ENCODE data around the gene ORMDL1. TPM values are rescaled to one million over a fixed set of nuclear protein-coding genes. Genes with fewer than 3 reads are reported as not detected.

Gene ORMDL1
- total and polyA plus RNA-seq, 3 donors from 2014 or later: 91.0 to 158 (median 122) TPM

GRCh38 chr2:189772212-189772611 is 11.9 kb downstream of the ORMDL1 start:
- intact Hi-C loops (cut with DNase I; ENCODE audit: low total_unique reads): no loop called here
- Histone ChIP-seq H3K36me3 (ENCODE audit: low read depth, missing control alignments) (no peaks in the 10 kb centered on the region), H3K4me1 (no peaks in the 10 kb centered on the region), H3K9me3 (no peaks in the 10 kb centered on the region), H3K27ac (no peak overlapping the region), H3K4me3 (no peak overlapping the region), H3K27me3 (no peaks in the 10 kb centered on the region)
- WGBS, 2 donors: 86 to 95% methylated on average over 1 of the region's 1 CpG
- DNase-seq: no peak
- TF ChIP-seq CTCF (IDR thresholded peaks at IDR 0.05): no peak
- TF ChIP-seq POLR2A (IDR thresholded peaks at IDR 0.05): no peak

- TF ChIP-seq CTCF (IDR thresholded peaks at IDR 0.05): no peak
- no peak for TF ChIP-seq POLR2A (IDR thresholded peaks at IDR 0.05)
- H3K4me1 ChIP-seq: no peaks in the 10 kb centered on the region
- no peaks in the 10 kb centered on the region for H3K27me3 ChIP-seq
- H3K36me3 ChIP-seq (ENCODE audit: low read depth, missing control alignments): no peaks in the 10 kb centered on the region
- H3K9me3 ChIP-seq: no peaks in the 10 kb centered on the region
- H3K4me3 ChIP-seq: no peak overlapping the region
- no peak overlapping the region for H3K27ac ChIP-seq
- 61 to 64% methylated on average over 6 of the region's 6 CpGs for WGBS, 2 donors
- intact Hi-C loops (cut with DNase I; ENCODE audit: low total_unique reads): no loop called here
- no peak for DNase-seq
These were observed 13.4 kb downstream of the ORMDL1 start for GRCh38 chr2:189770590-189771322.

GRCh38 chr2:189763908-189764661 is 20.1 kb downstream of the ORMDL1 start:
- intact Hi-C loops (cut with DNase I; ENCODE audit: low total_unique reads): loop anchor here (5.0 kb wide), 1 partner anchor 92 kb away; the partner anchor contains the start of gene ANKAR
- H3K27me3 ChIP-seq: no peaks in the 10 kb centered on the region
- no peak overlapping the region for H3K27ac ChIP-seq
- DNase-seq: no peak
- H3K4me1 ChIP-seq: no peaks in the 10 kb centered on the region
- no peaks in the 10 kb centered on the region for H3K36me3 ChIP-seq (ENCODE audit: low read depth, missing control alignments)
- no peaks in the 10 kb centered on the region for H3K9me3 ChIP-seq
- no peak overlapping the region for H3K4me3 ChIP-seq
- WGBS, 2 donors: 68% methylated on average over 4 of the region's 4 CpGs
- no peak for TF ChIP-seq POLR2A (IDR thresholded peaks at IDR 0.05)
- no peak for TF ChIP-seq CTCF (IDR thresholded peaks at IDR 0.05)

- H3K27ac ChIP-seq: peak within 1 kb of the TSS; percentile 82 to 91
- no peaks in the 10 kb centered on the region for H3K27me3 ChIP-seq
- DNase-seq: peak; percentile 99
- 0 to 1% methylated on average over 33 of the region's 33 CpGs for WGBS, 2 donors
- H3K4me3 ChIP-seq: peak within 1 kb of the TSS; percentile 73 to 77
- no peaks in the 10 kb centered on the region for H3K4me1 ChIP-seq
- no peaks in the 10 kb centered on the region for H3K36me3 ChIP-seq (ENCODE audit: low read depth, missing control alignments)
- intact Hi-C loops (cut with DNase I; ENCODE audit: low total_unique reads): loop anchor here (5.0 kb wide), 1 partner anchor 90 kb away; the partner anchor contains the start of gene ANKAR
- H3K9me3 ChIP-seq: no peaks in the 10 kb centered on the region
- peak in 2 of 3 experiments; percentile 22 to 39 for TF ChIP-seq CTCF (IDR thresholded peaks at IDR 0.05)
- peak; percentile 18 for TF ChIP-seq POLR2A (IDR thresholded peaks at IDR 0.05)
These were observed 21.4 kb downstream of the ORMDL1 start, which contains the start of gene OSGEPL1 for GRCh38 chr2:189762551-189763298. Gene OSGEPL1, minus strand, starts transcription at chr2:189762792. Its CDS starts 1,152 bp downstream, at chr2:189761640.

Measured in testis (tissue), 3 donors.